ENCODE data around the gene CILP2. TPM values are rescaled to one million over a fixed set of nuclear protein-coding genes. Genes with fewer than 3 reads are reported as not detected.

The CILP2 gene
- total and polyA plus RNA-seq, 2 of the 4 experiments (the other 2 are of a cell fraction), result 0.18 to 0.87 TPM

DNA sequence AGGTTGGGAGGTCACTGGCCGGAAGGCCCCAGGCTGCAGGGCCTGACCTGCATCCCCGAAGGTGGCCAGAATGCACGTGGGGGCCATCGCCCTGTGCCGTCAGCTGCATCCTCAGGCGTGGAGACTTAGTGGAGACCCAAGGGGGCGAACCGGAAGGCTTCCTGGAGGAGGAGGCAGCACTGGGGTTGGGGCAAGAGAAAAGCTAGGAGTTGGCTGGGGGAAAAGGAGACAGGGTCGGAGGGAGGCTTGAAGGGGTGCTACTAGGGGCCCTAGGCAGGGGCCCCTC is 10.8 kb upstream of the CILP2 start:
- DNase-seq (no peak), ATAC-seq (ENCODE audit: low read depth) (no peak)
- Histone ChIP-seq H3K4ac (ENCODE audit: low read depth, low read length) (no peak overlapping the region), H2BK20ac (ENCODE audit: low read depth, low read length) (no peak overlapping the region), H4K5ac (ENCODE audit: low read depth, low read length) (no peak overlapping the region), H2AK9ac (replicated peaks; ENCODE audit: low read depth, low read length, poor library complexity) (peak overlapping the region; percentile 3), H4K20me1 (ENCODE audit: insufficient read depth, low read length) (peaks cover 37% of the 10 kb centered on the region), H3K56ac (ENCODE audit: extremely low read depth, insufficient read depth, low read length) (no peak overlapping the region), H3K9ac (ENCODE audit: low read depth, low read length) (no peak overlapping the region), H2AK5ac (ENCODE audit: low read depth, low read length) (no peak overlapping the region), H3K36me3 (ENCODE audit: control insufficient read depth, insufficient read depth, low read length) (peaks cover 26% of the 10 kb centered on the region), H3K4me2 (ENCODE audit: low read depth, low read length) (no peak overlapping the region), H2BK15ac (ENCODE audit: low read depth, low read length) (no peak overlapping the region), H3K23ac (ENCODE audit: low read depth, low read length) (no peak overlapping the region), H3K27me3 (ENCODE audit: control insufficient read depth, insufficient read depth, low read length) (no peaks in the 10 kb centered on the region), H3K4me3 (ENCODE audit: insufficient read depth, low read depth, low read length) (no peak overlapping the region), H2BK5ac (ENCODE audit: low read depth, low read length, poor library complexity, severe bottlenecking) (no peak overlapping the region), H2BK120ac (ENCODE audit: low read depth, low read length) (no peak overlapping the region), H2AFZ (replicated peaks; ENCODE audit: low read length, poor library complexity) (no peak overlapping the region), H3K18ac (ENCODE audit: low read depth, low read length) (no peak overlapping the region), H3K9me3 (ENCODE audit: control insufficient read depth, insufficient read depth, low read length) (no peaks in the 10 kb centered on the region), H3K4me1 (ENCODE audit: control insufficient read depth, insufficient read depth, low read length) (peaks cover 7% of the 10 kb centered on the region), H4K8ac (ENCODE audit: low read depth in 2 of 2, low read length in 2 of 2) (no peak overlapping the region), H3K14ac (replicated peaks; ENCODE audit: low read depth, low read length) (no peak overlapping the region), H3K9me1 (ENCODE audit: insufficient read depth, low read length) (no peaks in the 10 kb centered on the region), H3K79me1 (ENCODE audit: low read depth in 1 of 2, low read length in 2 of 2) (peaks cover 9 to 34% of the 10 kb centered on the region in 2 experiments), H4K91ac (ENCODE audit: insufficient read depth, low read depth, low read length) (no peak overlapping the region), H3K27ac (ENCODE audit: insufficient read depth, low read length) (no peak overlapping the region)
- TF ChIP-seq RAD21 (IDR thresholded peaks at IDR 0.05; ENCODE audit: low read length) (no peak), MAZ (IDR thresholded peaks at IDR 0.05; ENCODE audit: borderline replicate concordance, low read depth, low read length) (no peak), CTCF (conservative IDR thresholded peaks at IDR 0.05; ENCODE audit: low read depth, low read length) (no peak), RCOR1 (IDR thresholded peaks at IDR 0.05; ENCODE audit: insufficient replicate concordance, low read length) (no peak), BHLHE40 (IDR thresholded peaks at IDR 0.05; ENCODE audit: low read depth, low read length) (no peak), CEBPB (IDR thresholded peaks at IDR 0.05; ENCODE audit: low read depth, low read length) (no peak), ELK1 (IDR thresholded peaks at IDR 0.05; ENCODE audit: borderline replicate concordance, low read depth, low read length) (no peak), FOS (IDR thresholded peaks at IDR 0.05; ENCODE audit: low read depth, low read length) (no peak), POLR2A (IDR thresholded peaks at IDR 0.05; ENCODE audit: low read depth, low read length) (no peak), USF2 (IDR thresholded peaks at IDR 0.05; ENCODE audit: low read depth, low read length) (no peak), SMC3 (IDR thresholded peaks at IDR 0.05; ENCODE audit: low read depth, low read length) (no peak), RFX5 (IDR thresholded peaks at IDR 0.05; ENCODE audit: low read depth, low read length) (no peak), CHD1 (IDR thresholded peaks at IDR 0.05; ENCODE audit: low read depth, low read length) (no peak), MXI1 (IDR thresholded peaks at IDR 0.05; ENCODE audit: borderline replicate concordance, low read depth, low read length) (no peak), NFE2L2 (IDR thresholded peaks at IDR 0.05; ENCODE audit: low read depth, low read length) (no peak), MAFK (IDR thresholded peaks at IDR 0.05; ENCODE audit: low read depth, low read length) (no peak)
- intact Hi-C loops (cut with micrococcal nuclease), result no loop called here
- dilution Hi-C loops (cut with HindIII; ENCODE audit: low sequenced_read_pairs, unreplicated experiment), result no loop called here
- BruUV-seq (replicated peaks), result no TSS peak
- ChIA-PET CTCF (no interaction called here), POLR2A (ENCODE audit: unreplicated experiment) (no interaction called here)
- in situ Hi-C loops (cut with MboI; ENCODE audit: low sequenced_read_pairs), result loop anchor here (25.0 kb wide), 1 partner anchor 435 kb away; no protein-coding TSS in a partner anchor
- WGBS, 2 experiments (ENCODE audit: extremely low coverage in 2 of 2, insufficient read length in 1 of 2), result 88% methylated on average over 7 of the region's 9 CpGs; no CpG with 5 or more reads in 1 of the 2 experiments

All from IMR-90 (cell line).